22Rv1 (cell line): ENCODE data around the gene CDHR3.

Experiments
- H3K27ac ChIP-seq: fragments of 450-650 bp; 2 replicates; pipeline ENCODE4 v1.5.1; 2017
- CTCF ChIP-seq: fragments of 450-650 bp; IDR thresholded peaks from 2 replicates; pipeline ENCODE4 v1.5.1; 2017; ENCODE audit warnings: mild to moderate bottlenecking
- ZFX ChIP-seq: fragments of 450-650 bp; IDR thresholded peaks from 2 replicates; pipeline ENCODE4 v1.6.1; 2017; ENCODE audit warnings: antibody characterized with exemption, borderline replicate concordance

The CDHR3 gene

DNA sequence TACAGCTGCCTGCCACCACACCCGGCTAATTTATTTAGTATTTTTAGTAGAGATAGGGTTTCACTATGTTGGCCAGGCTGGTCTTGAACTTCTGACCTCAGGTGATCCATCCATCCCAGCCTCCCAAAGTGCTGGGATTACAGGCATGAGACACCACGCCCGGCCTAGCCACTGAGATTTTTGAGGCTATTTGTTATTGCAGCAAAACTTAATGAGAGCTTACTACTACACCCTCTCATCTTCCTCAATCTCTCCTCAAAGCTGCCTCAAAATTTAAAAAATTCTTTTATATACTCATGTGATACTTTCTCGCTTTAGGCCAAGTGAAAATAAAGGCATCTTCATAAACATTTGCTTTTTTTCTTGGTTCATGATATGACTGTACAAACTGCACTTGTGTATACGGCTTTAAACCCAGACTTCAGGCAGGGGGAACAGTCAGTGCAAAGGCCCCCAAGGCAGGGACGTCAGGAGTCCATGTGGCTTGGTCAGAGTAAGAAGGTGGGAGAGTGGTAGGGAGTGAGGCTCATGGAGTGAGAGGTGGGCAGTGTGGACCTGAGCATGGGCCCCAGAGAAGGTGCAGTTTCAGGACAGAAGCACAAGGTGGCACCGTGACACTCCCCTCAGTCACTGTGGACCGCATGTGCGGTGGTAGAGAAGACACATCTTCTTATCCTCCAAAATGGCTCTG lies 93.6 kb downstream of the CDHR3 start:
- TF ChIP-seq CTCF (peak; percentile 95), ZFX (no peak)

GRCh38 chr7:106057204-106057961 lies 94.3 kb downstream of the CDHR3 start:
- no peak overlapping the region for H3K27ac ChIP-seq
- TF ChIP-seq ZFX: no peak
- peak; percentile 45 for TF ChIP-seq CTCF

More for the DNA sequence above, 93.6 kb downstream of the CDHR3 start:
- H3K27ac ChIP-seq: no peak overlapping the region

GRCh38 chr7:106057962-106058927 lies 95.2 kb downstream of the CDHR3 start:
- H3K27ac ChIP-seq: no peak overlapping the region
- TF ChIP-seq ZFX (no peak), CTCF (peak; percentile 3; the same call in 1 of the 2 replicates)

GRCh38 chr7:106058928-106059324 lies 95.9 kb downstream of the CDHR3 start:
- no peak for TF ChIP-seq ZFX
- no peak for TF ChIP-seq CTCF
- H3K27ac ChIP-seq: no peak overlapping the region

DNA sequence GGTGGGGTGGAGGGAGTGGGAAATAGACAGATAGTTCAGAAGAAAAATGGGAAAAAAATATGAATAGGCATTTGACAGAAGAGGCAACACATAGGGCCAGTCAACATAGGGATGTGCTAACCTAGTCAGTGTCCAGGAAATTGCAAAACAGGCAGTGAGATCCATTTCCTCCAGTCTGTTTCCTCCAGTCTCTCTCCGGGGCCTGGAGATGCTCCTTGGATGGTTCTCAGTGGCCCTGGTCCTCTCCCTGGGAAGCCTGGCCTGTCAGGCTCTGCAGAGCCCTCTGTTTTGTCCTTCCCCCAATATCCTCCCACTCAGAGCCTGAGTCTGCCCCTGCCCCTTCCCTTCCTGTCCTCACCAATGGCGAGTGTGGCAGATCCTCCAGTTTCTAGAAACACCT lies 96.5 kb downstream of the CDHR3 start:
- no peak for TF ChIP-seq ZFX
- TF ChIP-seq CTCF: no peak

GRCh38 chr7:106060394-106060920 lies 97.4 kb downstream of the CDHR3 start:
- no peak overlapping the region for H3K27ac ChIP-seq
- no peak for TF ChIP-seq ZFX
- TF ChIP-seq CTCF: no peak

More for the DNA sequence above, 96.5 kb downstream of the CDHR3 start:
- no peak overlapping the region for H3K27ac ChIP-seq
